ENCODE results near the gene NCCRP1.
"Not testable (repeated sequence)": the region's sequence is repeated elsewhere in the genome, so short reads cannot be mapped to it uniquely, and the experiment has no call there.

The NCCRP1 gene

GRCh38 chr19:39211731-39212374 lies 15.1 kb downstream of the NCCRP1 start:
- H3K27ac ChIP-seq, result no peak overlapping the region
- TF ChIP-seq, protein P1, sequence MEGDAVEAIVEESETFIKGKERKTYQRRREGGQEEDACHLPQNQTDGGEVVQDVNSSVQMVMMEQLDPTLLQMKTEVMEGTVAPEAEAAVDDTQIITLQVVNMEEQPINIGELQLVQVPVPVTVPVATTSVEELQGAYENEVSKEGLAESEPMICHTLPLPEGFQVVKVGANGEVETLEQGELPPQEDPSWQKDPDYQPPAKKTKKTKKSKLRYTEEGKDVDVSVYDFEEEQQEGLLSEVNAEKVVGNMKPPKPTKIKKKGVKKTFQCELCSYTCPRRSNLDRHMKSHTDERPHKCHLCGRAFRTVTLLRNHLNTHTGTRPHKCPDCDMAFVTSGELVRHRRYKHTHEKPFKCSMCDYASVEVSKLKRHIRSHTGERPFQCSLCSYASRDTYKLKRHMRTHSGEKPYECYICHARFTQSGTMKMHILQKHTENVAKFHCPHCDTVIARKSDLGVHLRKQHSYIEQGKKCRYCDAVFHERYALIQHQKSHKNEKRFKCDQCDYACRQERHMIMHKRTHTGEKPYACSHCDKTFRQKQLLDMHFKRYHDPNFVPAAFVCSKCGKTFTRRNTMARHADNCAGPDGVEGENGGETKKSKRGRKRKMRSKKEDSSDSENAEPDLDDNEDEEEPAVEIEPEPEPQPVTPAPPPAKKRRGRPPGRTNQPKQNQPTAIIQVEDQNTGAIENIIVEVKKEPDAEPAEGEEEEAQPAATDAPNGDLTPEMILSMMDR (conservative IDR thresholded peaks at IDR 0.05), result no peak

DNA sequence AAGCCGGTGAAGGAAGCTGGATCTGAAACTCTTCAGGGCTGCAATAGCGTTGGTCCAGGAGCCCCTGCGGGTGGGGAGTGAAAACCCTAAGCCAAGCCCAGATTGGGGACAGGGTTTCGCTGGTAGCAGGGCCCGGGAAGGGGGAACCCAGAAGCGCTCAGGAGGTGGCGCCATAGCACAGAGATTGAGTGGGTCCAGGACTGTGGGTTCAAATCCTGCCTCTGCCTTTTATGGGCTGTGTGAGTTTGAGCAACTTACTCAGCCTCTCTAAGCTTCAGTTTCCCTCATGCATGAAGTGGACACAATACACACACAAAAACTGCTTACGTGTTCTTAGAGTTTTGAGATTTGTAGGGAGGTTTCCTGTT lies 15.6 kb downstream of the NCCRP1 start:
- H3K27ac ChIP-seq, result no peak overlapping the region
- TF ChIP-seq, protein P1 (conservative IDR thresholded peaks at IDR 0.05), result peak; percentile 51

GRCh38 chr19:39215323-39215722 lies 18.6 kb downstream of the NCCRP1 start:
- H3K27ac ChIP-seq, result not testable (repeated sequence)

- TF ChIP-seq, protein P1 (conservative IDR thresholded peaks at IDR 0.05), result no peak
- H3K27ac ChIP-seq, result no peak overlapping the region
These were observed 20.3 kb downstream of the NCCRP1 start for GRCh38 chr19:39217094-39217493.

GRCh38 chr19:39218230-39219007 lies 21.7 kb downstream of the NCCRP1 start:
- H3K27ac ChIP-seq, result no peak overlapping the region
- TF ChIP-seq, protein P1 (conservative IDR thresholded peaks at IDR 0.05), result no peak

- not testable (repeated sequence) for H3K27ac ChIP-seq
These were observed 22.3 kb downstream of the NCCRP1 start for GRCh38 chr19:39219108-39219507.

- TF ChIP-seq, protein P1 (conservative IDR thresholded peaks at IDR 0.05), result no peak
- H3K27ac ChIP-seq, result no peak overlapping the region
These were observed 27.0 kb downstream of the NCCRP1 start for GRCh38 chr19:39223703-39224279.

- TF ChIP-seq, protein P1 (conservative IDR thresholded peaks at IDR 0.05), result no peak
- no peak overlapping the region for H3K27ac ChIP-seq
These were observed 28.1 kb downstream of the NCCRP1 start for GRCh38 chr19:39224910-39225309.

Measured in VCaP (cell line).